HG03025 (cell line): ENCODE data around the gene ZNF716.
"Not testable (repeated sequence)": the region's sequence is repeated elsewhere in the genome, so short reads cannot be mapped to it uniquely, and the experiment has no call there.

Experiments
- ATAC-seq: cut with Tn5 transposase; IDR thresholded peaks from one replicate; pipeline ENCODE4 v1.9.1; 2021; ENCODE audit warnings: mild to moderate bottlenecking, moderate library complexity; ENCODE audit not compliant: unreplicated experiment, low FRiP score

ZNF716 gene

GRCh38 chr7:57449904-57450303 lies at the start of gene ZNF716:
Gene ZNF716 (plus strand): TSS chr7:57450177. CDS start chr7:57450289, 112 bp downstream.
- ATAC-seq: no peak

GRCh38 chr7:57400531-57401155 lies 49.3 kb upstream of the ZNF716 start:
- no peak for ATAC-seq

DNA sequence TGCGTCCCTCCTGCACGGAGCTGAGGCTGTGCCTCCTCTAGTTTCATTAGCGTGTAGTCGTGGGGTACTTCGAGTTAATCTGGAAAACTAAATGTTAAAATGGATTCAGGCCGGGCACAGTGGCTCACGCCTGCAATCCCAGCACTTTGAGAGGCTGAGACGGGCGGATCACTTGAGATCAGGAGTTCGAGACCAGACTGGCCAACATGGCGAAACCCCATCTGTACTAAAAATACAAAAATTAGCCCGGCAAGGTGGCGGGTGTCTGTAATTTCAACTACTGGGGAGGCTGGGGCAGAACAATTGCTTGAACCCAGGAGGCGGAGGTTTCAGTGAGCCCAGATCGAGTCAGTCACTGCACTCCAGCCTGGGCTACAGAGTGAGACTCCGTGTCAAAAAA lies 46.9 kb upstream of the ZNF716 start:
- ATAC-seq: not testable (repeated sequence)

GRCh38 chr7:57403601-57404342 lies 46.2 kb upstream of the ZNF716 start:
- ATAC-seq: no peak

GRCh38 chr7:57404343-57404966 lies 45.5 kb upstream of the ZNF716 start:
- no peak for ATAC-seq

DNA sequence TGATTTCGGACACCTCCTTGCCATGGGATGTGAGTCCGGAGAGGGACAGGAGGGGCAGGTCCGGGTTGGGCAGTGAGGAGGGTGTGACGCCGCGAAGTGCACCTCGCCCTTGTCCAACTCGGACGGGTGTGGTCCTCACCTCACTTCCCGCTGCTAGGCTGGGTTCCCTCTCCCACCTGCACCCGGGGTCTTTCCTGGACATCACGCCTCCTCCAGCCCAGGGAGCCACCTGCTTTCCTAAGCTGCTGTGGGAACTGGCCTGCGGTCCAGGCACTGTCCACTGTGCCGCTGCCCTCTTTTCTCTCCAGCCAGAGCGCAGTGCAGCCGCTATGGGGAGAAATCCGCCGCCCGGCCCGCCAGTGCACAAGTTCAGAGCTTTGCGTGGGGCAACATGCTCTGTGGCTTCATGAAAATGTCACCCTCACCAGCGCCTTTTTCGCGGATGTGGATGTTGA lies 45.0 kb upstream of the ZNF716 start:
- ATAC-seq: no peak

- no peak for ATAC-seq
Measured at GRCh38 chr7:57407125-57407524, 42.9 kb upstream of the ZNF716 start.

DNA sequence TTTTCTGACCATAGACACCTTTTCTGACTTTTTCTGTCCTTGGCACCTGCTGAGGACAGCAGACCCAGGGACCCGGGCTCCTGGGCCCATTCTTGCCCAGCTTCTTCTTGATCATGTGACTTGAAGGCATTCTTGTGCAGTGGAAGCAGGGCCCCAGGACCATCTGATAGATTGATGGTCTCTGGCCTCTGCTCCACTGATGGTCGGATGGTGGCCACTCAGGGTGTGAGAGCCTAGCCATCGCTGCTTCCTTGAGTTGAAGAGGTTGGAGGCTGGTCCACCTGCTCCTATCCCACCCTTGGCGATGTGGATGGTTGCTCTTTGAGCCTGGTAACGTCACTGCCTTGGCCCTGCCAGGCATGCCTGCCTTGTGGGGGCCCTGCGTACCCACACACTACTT lies 37.8 kb upstream of the ZNF716 start:
- no peak for ATAC-seq

GRCh38 chr7:57412618-57413017 lies 37.4 kb upstream of the ZNF716 start:
- ATAC-seq: no peak

DNA sequence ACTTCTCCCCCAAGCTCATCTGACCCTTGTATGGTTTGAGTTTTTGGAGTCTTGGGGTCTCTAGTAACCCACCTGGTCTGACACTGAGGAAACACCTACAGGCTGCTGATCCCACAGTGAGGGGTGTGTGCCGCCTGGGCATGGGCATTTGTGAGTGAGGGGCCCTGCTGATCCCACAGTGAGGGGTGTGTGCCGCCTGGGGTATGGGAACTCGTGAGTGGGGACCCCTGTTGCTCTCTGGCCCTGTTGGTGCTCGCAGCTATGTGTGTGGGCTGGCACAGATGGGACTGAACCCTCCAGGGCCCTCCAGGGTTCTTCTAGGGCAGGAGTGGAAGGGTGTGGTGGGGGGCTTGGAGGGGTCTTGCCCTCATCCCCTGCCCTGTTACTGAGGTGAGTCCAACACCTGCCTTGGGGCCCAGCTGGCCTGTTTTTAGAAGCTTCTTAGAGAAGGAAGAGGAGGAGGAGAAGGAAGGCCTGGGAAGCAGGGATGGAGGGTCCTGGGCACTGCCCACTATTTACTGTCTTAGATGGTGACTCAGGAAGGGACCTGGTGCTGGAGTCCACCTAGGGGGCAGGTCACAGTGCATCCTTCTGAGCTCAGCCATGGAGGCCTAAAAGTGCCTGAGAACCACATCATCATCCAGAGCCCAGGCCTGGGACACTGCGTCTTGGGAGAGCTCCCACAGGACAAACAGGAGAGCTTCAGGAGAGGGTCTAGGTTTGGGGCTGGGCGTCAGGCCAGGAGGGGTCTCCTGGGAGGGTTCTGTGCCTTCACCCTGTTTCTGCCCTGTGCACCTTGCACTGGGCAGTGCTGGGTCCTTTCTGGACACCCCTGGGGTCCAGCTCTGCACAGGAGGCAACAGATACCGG lies 36.2 kb upstream of the ZNF716 start:
- ATAC-seq: no peak

DNA sequence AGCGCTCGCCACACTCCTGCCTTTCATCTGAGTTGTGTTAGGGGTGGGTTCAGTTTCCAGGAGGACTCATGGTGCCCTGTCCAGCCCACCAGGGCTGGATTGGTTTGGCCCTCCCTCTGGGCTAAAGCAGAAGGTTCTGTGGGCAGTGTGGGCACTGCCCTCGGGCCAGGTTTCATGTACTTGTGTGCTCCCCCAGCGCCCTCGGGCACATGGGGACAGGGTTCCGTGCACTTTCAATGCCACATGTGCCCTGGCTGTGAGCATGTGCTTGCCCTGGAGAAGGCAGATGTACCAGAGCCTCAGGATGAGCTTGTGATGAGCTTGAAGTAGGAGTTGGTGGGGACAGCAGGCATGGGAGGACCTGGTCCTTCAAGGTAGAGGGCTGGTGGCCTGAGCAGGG lies 35.6 kb upstream of the ZNF716 start:
- no peak for ATAC-seq

- no peak for ATAC-seq
Measured at GRCh38 chr7:57414852-57415251, 35.1 kb upstream of the ZNF716 start.

DNA sequence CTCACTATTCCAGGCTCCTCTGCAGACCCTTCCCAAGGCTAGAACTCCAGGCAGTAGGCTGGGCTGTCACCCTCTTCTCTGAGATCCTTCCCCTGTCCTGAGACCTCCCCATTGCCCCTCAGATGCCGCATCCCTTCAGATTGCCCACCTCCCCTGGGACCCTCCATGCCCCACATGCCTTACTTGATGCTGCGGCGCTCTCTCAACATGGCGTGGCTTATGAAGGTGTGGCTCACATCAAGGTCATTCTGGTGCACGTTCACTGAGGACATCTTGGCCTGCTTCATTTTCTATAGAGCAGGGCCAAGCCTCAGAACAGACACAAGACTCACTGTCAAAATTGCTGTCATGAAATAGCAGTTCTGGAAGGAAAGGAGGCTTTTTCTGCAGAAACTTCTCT lies 34.7 kb upstream of the ZNF716 start:
- no peak for ATAC-seq

GRCh38 chr7:57415730-57416129 lies 34.2 kb upstream of the ZNF716 start:
- no peak for ATAC-seq

DNA sequence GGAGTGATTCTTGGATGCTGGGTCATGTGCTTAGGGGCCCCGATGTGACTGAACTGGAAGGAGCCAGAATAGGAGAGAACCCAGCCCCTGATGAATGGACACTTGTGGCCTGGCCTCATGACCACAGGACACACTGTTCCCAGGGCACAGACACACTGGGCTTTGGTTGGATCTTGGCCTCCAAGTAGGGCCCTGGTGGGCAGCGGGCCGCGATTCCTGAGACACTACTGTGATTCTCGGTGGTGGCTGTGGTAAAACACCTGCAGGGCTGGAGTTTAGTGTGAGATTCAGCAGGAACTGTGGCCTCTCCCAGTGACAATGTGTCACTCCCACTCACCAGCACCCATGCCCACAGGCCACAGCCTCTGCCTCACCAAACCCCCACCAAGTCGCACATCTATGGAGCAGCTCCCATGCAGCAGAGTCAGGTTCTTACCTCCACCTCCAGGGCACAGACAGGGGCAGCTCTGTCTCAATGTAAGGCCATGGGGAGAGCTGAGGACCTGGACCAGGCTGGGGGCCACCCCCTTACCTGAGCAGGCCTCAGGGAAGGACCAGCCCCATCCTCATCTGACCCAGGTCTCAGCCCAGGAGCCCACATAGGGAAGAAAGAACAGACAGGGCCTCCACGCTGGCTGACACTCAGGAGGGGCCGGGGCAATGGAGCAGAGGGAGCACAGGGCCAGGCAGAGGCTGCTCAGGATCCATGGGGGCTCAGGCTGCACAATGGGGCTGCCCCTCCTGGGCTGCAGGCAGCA lies 33.2 kb upstream of the ZNF716 start:
- no peak for ATAC-seq

GRCh38 chr7:57417736-57418135 lies 32.2 kb upstream of the ZNF716 start:
- no peak for ATAC-seq

GRCh38 chr7:57423768-57424167 lies 26.2 kb upstream of the ZNF716 start:
- no peak for ATAC-seq

DNA sequence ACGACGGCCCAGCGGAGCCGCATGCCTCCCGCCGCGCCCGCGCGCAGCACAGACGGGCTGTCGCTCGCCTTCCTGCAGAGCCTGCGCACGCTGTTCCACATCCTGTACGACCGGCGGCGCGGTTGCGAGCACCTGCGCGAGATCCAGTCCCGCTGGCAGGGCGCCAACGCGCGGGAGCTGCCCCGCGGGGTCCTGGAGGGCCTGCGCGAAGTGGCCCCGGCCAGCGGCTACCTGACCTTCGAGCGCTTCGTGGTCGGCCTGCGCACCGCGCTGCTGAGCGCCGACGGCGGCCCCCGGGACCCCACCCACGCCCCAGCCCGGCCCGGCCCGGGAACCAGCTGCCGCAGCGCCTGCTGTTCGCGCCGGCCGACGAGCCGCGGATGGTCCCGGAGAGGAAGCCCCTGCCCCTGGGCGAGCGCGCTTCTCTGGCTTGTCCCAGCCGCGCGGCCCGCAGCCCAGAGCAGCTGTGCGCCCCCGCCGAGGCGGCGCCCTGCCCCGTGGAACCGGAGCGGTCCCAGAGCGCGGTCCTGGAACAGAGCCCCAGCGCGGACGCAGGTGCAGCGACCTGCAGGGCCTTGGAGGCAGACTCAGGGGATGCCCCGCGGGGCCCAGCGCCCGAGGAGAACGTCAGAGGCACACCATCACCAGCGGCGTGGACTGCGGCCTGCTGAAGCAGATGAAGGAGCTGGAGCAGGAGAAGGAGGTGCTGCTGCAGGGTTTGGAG lies 25.3 kb upstream of the ZNF716 start:
- ATAC-seq: no peak

DNA sequence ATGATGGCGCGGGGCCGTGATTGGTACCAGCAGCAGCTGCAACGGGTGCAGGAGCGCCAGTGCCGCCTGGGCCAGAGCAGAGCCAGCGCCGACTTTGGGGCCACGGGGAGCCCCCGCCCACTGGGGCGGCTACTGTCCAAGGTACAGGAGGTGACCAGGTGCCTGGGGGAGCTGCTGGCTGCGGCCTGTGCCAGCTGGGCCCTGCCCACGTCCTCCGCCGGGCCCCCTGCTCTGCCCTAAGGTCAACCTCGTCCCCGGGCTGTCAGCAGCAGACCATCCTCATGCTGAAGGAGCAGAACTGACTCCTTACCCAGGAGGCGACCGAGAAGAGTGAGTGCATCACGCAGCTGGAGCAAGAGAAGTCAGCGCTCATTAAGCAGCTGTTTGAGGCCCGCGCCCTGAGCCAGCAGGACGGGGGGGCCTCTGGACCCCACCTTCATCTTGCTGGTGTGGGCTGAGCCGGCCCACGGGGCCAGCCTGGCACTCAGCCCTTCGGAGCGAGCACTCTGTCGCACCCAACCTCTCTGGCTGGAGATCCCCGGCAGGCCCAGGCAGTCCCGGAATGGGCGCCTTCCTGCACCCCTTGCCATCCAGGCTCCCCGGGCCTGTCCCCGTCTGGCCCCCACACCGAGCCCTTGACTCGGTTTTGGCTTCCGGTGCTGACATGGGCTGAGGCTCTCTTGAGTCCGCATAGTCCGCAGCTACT lies 24.6 kb upstream of the ZNF716 start:
- no peak for ATAC-seq
